ENCODE measurements around the gene CCDC57. TPM values are rescaled to one million over a fixed set of nuclear protein-coding genes. Genes with fewer than 3 reads are reported as not detected.
A peak's percentile ranks its signal among the peaks of the same experiment; 100 is the strongest.

Gene CCDC57
- total and polyA plus RNA-seq, 9 of the 15 experiments (the other 6 are each of a cell fraction or from before 2014, with no cell fraction given): 0.83 to 36.2 (median 13.6) TPM

GRCh38 chr17:82056729-82057621, 155.7 kb downstream of the CCDC57 start:
- CTCF ChIA-PET (ENCODE audit: low intra/inter-chr PET ratio): no interaction called here
- Histone ChIP-seq H3K4me2 (ENCODE audit: insufficient read depth, low read length) (no peak overlapping the region), H2AFZ (ENCODE audit: low read depth, low read length) (no peak overlapping the region), H3K36me3 (ENCODE audit: control insufficient read depth, insufficient read depth, low read length) (peaks cover 90% of the 10 kb centered on the region; the same call in 2 of the 3 replicates), H3K4me1 (replicated peaks in 1 of 2; ENCODE audit: control insufficient read depth in 2 of 2, insufficient read depth in 2 of 2, low read length in 2 of 2) (peaks cover 0 to 90% of the 10 kb centered on the region in 2 experiments; a peak in 3 of 5 replicates), H4K20me1 (replicated peaks; ENCODE audit: control insufficient read depth, insufficient read depth, low read length) (peaks cover 11% of the 10 kb centered on the region), H3K79me2 (ENCODE audit: control insufficient read depth, insufficient read depth, low read length) (peaks cover 15% of the 10 kb centered on the region), H3K27me3 (ENCODE audit: control insufficient read depth in 2 of 2, insufficient read depth in 2 of 2, low read length in 2 of 2) (no peaks in the 10 kb centered on the region), H3K9me3 (replicated peaks; ENCODE audit: control insufficient read depth, insufficient read depth, low read depth, low read length) (no peaks in the 10 kb centered on the region), H3K9me1 (ENCODE audit: control insufficient read depth, insufficient read depth, low read length) (no peaks in the 10 kb centered on the region), H3K4me3 (no peak overlapping the region), H3K9ac (ENCODE audit: insufficient read depth in 1 of 2, low read depth in 2 of 2, low read length in 2 of 2) (peak overlapping the region in 1 of 2 experiments; percentile 79; a peak in 2 of 4 replicates), H3K27ac (ENCODE audit: extremely low read depth, low read depth, low read length) (no peak overlapping the region)
- in situ Hi-C loops (cut with MboI): no loop called here
- BruUV-seq (replicated peaks): TSS peak; percentile 41
- ATAC-seq (peak; percentile 18), FAIRE-seq (no peak), DNase-seq (ENCODE audit: extremely low read depth in 1 of 4, low spot score in 3 of 4) (no peak)
- intact Hi-C loops (cut with micrococcal nuclease): no loop called here
- POLR2A ChIA-PET: interaction anchor here (0.6 to 0.9 kb wide), 4 partner anchors 10 to 28 kb away, joined by 3 to 4 read pairs (median 4); no protein-coding TSS in a partner anchor
- 81% methylated on average over 21 of the region's 29 CpGs for WGBS (ENCODE audit: insufficient coverage, low coverage, missing lambda C conversion rate)
- peak; percentile 92 for TF ChIP-seq RBM22 (IDR thresholded peaks at IDR 0.05; ENCODE audit: low read depth, low read length, poor library complexity, severe bottlenecking)
- TF ChIP-seq ZNF518B (CRISPR knock-in tag; IDR thresholded peaks at IDR 0.05): no peak
- peak; percentile 55 for TF ChIP-seq POLR2A (conservative IDR thresholded peaks at IDR 0.05)
- peak; percentile 59 for TF ChIP-seq RBFOX2 (IDR thresholded peaks at IDR 0.05; ENCODE audit: low read depth, low read length)
- TF ChIP-seq SNRNP70 (optimal IDR thresholded peaks at IDR 0.05; ENCODE audit: low read depth, low read length): peak; percentile 61
- TF ChIP-seq SP1 (CRISPR knock-in tag; IDR thresholded peaks at IDR 0.05): no peak
- no peak for TF ChIP-seq TBL1XR1 (IDR thresholded peaks at IDR 0.05; ENCODE audit: low read length in 2 of 2)
- TF ChIP-seq POLR2B (IDR thresholded peaks at IDR 0.05; ENCODE audit: low read depth, partially characterized antibody): peak; percentile 24
- TF ChIP-seq MAZ (CRISPR knock-in tag; conservative IDR thresholded peaks at IDR 0.05 in 1 of 2, IDR thresholded peaks at IDR 0.05 in 1 of 2): no peak
- no peak for TF ChIP-seq ETS1 (conservative IDR thresholded peaks at IDR 0.05; ENCODE audit: control insufficient read depth, low read depth, low read length)
- no peak for TF ChIP-seq L3MBTL2 (IDR thresholded peaks at IDR 0.05)
- no peak for TF ChIP-seq THRB (CRISPR knock-in tag; conservative IDR thresholded peaks at IDR 0.05)
- TF ChIP-seq POLR2AphosphoS2 (IDR thresholded peaks at IDR 0.05; ENCODE audit: low read length): peak; percentile 49; the same call in 1 of the 2 replicates
- TF ChIP-seq HNRNPL (IDR thresholded peaks at IDR 0.05; ENCODE audit: low read depth, low read length): 0 out of 2 replicates have a peak, but pooled peaks have one; percentile 13
- TF ChIP-seq POLR2G (IDR thresholded peaks at IDR 0.05; ENCODE audit: low read depth, low read length): peak; percentile 73
- no peak for TF ChIP-seq PYGO2 (tag; IDR thresholded peaks at IDR 0.05)
